ENCODE results near the gene PHOSPHO2.
A peak's percentile ranks its signal among the peaks of the same experiment; 100 is the strongest.

PHOSPHO2 gene

GRCh38 chr2:169664978-169665930, 29.0 kb upstream of the PHOSPHO2 start:
- H3K4me3 ChIP-seq (ENCODE audit: low read length) = no peak overlapping the region
- H3K36me3 ChIP-seq (ENCODE audit: control insufficient read depth, insufficient read depth, low read length, severe bottlenecking) = no peaks in the 10 kb centered on the region
- DNase-seq (ENCODE audit: low read depth) = peak; percentile 22
- H3K27me3 ChIP-seq (replicated peaks; ENCODE audit: control insufficient read depth, insufficient read depth, low read length) = peaks cover 3% of the 10 kb centered on the region
- H3K4me1 ChIP-seq (ENCODE audit: control insufficient read depth, insufficient read depth, low read length) = peaks cover 4% of the 10 kb centered on the region
- H3K9ac ChIP-seq (ENCODE audit: low read length) = no peak overlapping the region
- no peaks in the 10 kb centered on the region for H3K9me3 ChIP-seq (ENCODE audit: control insufficient read depth, low read length)

- Histone ChIP-seq H3K4me3 (ENCODE audit: low read length) (no peak overlapping the region), H3K36me3 (ENCODE audit: control insufficient read depth, insufficient read depth, low read length, severe bottlenecking) (no peaks in the 10 kb centered on the region), H3K9me3 (ENCODE audit: control insufficient read depth, low read length) (no peaks in the 10 kb centered on the region), H3K9ac (ENCODE audit: low read length) (no peak overlapping the region), H3K4me1 (ENCODE audit: control insufficient read depth, insufficient read depth, low read length) (peaks cover 4% of the 10 kb centered on the region), H3K27me3 (replicated peaks; ENCODE audit: control insufficient read depth, insufficient read depth, low read length) (peaks cover 3% of the 10 kb centered on the region)
- no peak for DNase-seq (ENCODE audit: low read depth)
These were observed 26.7 kb upstream of the PHOSPHO2 start for GRCh38 chr2:169667583-169667982.

DNA sequence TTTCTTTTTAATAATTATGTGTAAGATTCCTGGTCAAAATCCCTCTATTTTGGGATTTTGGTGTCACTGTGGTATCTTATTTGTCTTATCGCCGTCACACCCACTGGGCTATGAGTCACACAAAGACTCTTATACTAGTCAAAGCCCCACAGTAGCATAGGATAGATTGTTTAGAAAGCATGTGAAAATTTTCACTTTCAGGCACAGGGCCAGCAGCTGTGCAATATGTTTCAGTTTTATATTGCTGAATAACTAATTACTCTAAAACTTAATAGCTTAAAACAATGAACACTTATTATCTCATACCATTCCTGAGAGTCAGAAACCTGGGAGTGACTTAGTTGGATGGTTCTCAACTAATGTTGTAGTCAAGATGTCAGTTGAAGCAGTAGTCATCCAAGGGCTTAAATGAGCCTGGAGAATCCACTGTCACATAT, 24.0 kb upstream of the PHOSPHO2 start:
- H3K9me3 ChIP-seq (ENCODE audit: control insufficient read depth, low read length) = no peaks in the 10 kb centered on the region
- no peaks in the 10 kb centered on the region for H3K4me1 ChIP-seq (ENCODE audit: control insufficient read depth, insufficient read depth, low read length)
- H3K36me3 ChIP-seq (ENCODE audit: control insufficient read depth, insufficient read depth, low read length, severe bottlenecking) = no peaks in the 10 kb centered on the region
- H3K9ac ChIP-seq (ENCODE audit: low read length) = no peak overlapping the region
- peaks cover 3% of the 10 kb centered on the region for H3K27me3 ChIP-seq (replicated peaks; ENCODE audit: control insufficient read depth, insufficient read depth, low read length)
- no peak overlapping the region for H3K4me3 ChIP-seq (ENCODE audit: low read length)
- DNase-seq (ENCODE audit: low read depth) = no peak

DNA sequence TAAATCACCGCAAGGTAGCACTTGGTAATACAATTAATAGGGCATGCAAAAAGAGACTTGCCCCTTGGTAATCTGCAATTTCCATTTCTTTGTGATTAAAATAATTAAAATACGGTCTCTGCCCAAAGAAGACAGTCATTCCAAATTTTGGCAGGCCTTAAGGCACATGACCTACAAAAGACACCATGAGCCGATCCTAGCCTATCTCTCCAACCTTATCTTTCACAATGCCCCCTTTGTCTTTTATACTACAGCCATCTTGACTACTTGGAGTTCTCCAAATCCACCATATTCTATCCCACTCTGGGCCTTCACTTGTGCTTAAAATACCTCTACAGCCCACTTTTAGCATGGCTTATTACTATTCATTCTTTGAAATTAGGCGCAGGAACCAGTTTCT, 23.3 kb upstream of the PHOSPHO2 start:
- no peak overlapping the region for H3K9ac ChIP-seq (ENCODE audit: low read length)
- H3K9me3 ChIP-seq (ENCODE audit: control insufficient read depth, low read length) = no peaks in the 10 kb centered on the region
- peaks cover 3% of the 10 kb centered on the region for H3K27me3 ChIP-seq (replicated peaks; ENCODE audit: control insufficient read depth, insufficient read depth, low read length)
- no peak for DNase-seq (ENCODE audit: low read depth)
- H3K4me1 ChIP-seq (ENCODE audit: control insufficient read depth, insufficient read depth, low read length) = no peaks in the 10 kb centered on the region
- H3K4me3 ChIP-seq (ENCODE audit: low read length) = no peak overlapping the region
- H3K36me3 ChIP-seq (ENCODE audit: control insufficient read depth, insufficient read depth, low read length, severe bottlenecking) = no peaks in the 10 kb centered on the region

- Histone ChIP-seq H3K36me3 (ENCODE audit: control insufficient read depth, insufficient read depth, low read length, severe bottlenecking) (no peaks in the 10 kb centered on the region), H3K9ac (ENCODE audit: low read length) (no peak overlapping the region), H3K4me3 (ENCODE audit: low read length) (no peak overlapping the region), H3K9me3 (ENCODE audit: control insufficient read depth, low read length) (no peaks in the 10 kb centered on the region), H3K27me3 (replicated peaks; ENCODE audit: control insufficient read depth, insufficient read depth, low read length) (peaks cover 3% of the 10 kb centered on the region), H3K4me1 (ENCODE audit: control insufficient read depth, insufficient read depth, low read length) (no peaks in the 10 kb centered on the region)
- no peak for DNase-seq (ENCODE audit: low read depth)
These were observed 21.9 kb upstream of the PHOSPHO2 start for GRCh38 chr2:169672406-169672805.

DNA sequence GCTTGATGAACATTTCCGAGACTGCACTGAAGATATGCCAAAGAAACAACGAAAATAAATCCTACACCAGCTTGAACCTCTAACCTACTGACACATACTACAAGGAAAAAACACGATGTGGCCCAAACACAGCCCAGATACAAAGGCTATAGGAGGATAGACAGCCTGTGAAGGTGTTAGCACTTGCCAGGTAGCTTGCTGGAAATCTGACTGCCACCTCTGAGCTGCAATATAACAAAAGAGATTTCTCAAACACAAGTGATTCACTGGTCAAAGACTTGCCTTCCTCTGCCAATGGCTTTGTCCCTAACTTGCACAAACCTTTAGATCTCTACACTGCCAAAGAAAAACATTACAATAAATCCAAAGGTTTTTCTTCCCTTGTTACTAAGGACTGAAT, 21.2 kb upstream of the PHOSPHO2 start:
- Histone ChIP-seq H3K36me3 (ENCODE audit: control insufficient read depth, insufficient read depth, low read length, severe bottlenecking) (no peaks in the 10 kb centered on the region), H3K4me3 (ENCODE audit: low read length) (no peak overlapping the region), H3K4me1 (ENCODE audit: control insufficient read depth, insufficient read depth, low read length) (no peaks in the 10 kb centered on the region), H3K9ac (ENCODE audit: low read length) (no peak overlapping the region), H3K27me3 (replicated peaks; ENCODE audit: control insufficient read depth, insufficient read depth, low read length) (peaks cover 2% of the 10 kb centered on the region), H3K9me3 (ENCODE audit: control insufficient read depth, low read length) (no peaks in the 10 kb centered on the region)
- DNase-seq (ENCODE audit: low read depth) = no peak

DNA sequence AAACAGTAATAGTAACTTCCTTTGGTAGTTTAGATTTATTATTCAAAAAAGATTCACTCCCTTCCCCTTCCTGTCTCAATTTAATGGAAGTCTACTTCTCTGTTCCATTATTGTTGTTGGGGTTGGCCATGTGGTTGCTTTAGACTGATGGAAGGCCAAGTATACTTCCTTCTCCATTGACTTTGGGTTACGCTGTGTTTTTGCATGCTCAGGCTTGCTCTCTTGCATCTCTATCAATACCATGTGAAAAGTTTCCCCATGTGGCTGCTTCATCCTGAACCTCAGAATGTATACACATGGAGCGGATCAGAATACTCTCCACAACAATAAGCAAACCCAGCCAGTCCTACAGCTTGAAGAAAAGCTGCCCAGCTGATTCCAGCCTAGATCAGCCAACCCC, 20.3 kb upstream of the PHOSPHO2 start:
- H3K36me3 ChIP-seq (ENCODE audit: control insufficient read depth, insufficient read depth, low read length, severe bottlenecking) = no peaks in the 10 kb centered on the region
- H3K9ac ChIP-seq (ENCODE audit: low read length) = no peak overlapping the region
- H3K9me3 ChIP-seq (ENCODE audit: control insufficient read depth, low read length) = no peaks in the 10 kb centered on the region
- H3K27me3 ChIP-seq (replicated peaks; ENCODE audit: control insufficient read depth, insufficient read depth, low read length) = no peaks in the 10 kb centered on the region
- no peak for DNase-seq (ENCODE audit: low read depth)
- H3K4me3 ChIP-seq (ENCODE audit: low read length) = no peak overlapping the region
- no peaks in the 10 kb centered on the region for H3K4me1 ChIP-seq (ENCODE audit: control insufficient read depth, insufficient read depth, low read length)

GRCh38 chr2:169676357-169676756, 17.9 kb upstream of the PHOSPHO2 start:
- no peaks in the 10 kb centered on the region for H3K4me1 ChIP-seq (ENCODE audit: control insufficient read depth, insufficient read depth, low read length)
- no peak for DNase-seq (ENCODE audit: low read depth)
- no peaks in the 10 kb centered on the region for H3K36me3 ChIP-seq (ENCODE audit: control insufficient read depth, insufficient read depth, low read length, severe bottlenecking)
- H3K9ac ChIP-seq (ENCODE audit: low read length) = no peak overlapping the region
- H3K9me3 ChIP-seq (ENCODE audit: control insufficient read depth, low read length) = peaks cover 2% of the 10 kb centered on the region
- no peak overlapping the region for H3K4me3 ChIP-seq (ENCODE audit: low read length)
- H3K27me3 ChIP-seq (replicated peaks; ENCODE audit: control insufficient read depth, insufficient read depth, low read length) = no peaks in the 10 kb centered on the region

DNA sequence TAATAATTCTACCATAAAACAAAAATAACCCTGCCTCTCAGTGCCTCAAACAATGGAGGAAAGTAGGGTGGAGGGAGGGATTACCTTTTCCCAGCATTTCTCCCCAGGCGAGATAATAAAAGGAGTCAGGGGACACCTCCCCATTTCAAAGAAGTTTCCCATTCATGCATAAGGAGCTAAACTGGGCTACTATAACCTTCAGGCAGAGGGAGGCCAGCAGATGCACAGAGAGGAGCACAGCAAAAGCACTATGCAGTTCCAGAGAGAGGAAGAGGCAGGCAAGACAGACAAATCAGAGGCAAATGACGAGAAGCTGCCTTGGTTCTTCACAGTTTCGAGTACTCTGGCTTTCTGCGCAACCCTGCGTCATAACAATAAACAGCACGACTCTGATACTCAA, 17.4 kb upstream of the PHOSPHO2 start:
- Histone ChIP-seq H3K4me3 (ENCODE audit: low read length) (no peak overlapping the region), H3K9me3 (ENCODE audit: control insufficient read depth, low read length) (peaks cover 2% of the 10 kb centered on the region), H3K4me1 (ENCODE audit: control insufficient read depth, insufficient read depth, low read length) (no peaks in the 10 kb centered on the region), H3K36me3 (ENCODE audit: control insufficient read depth, insufficient read depth, low read length, severe bottlenecking) (no peaks in the 10 kb centered on the region), H3K27me3 (replicated peaks; ENCODE audit: control insufficient read depth, insufficient read depth, low read length) (no peaks in the 10 kb centered on the region), H3K9ac (ENCODE audit: low read length) (no peak overlapping the region)
- DNase-seq (ENCODE audit: low read depth) = no peak

- Histone ChIP-seq H3K27me3 (replicated peaks; ENCODE audit: control insufficient read depth, insufficient read depth, low read length) (no peaks in the 10 kb centered on the region), H3K36me3 (ENCODE audit: control insufficient read depth, insufficient read depth, low read length, severe bottlenecking) (no peaks in the 10 kb centered on the region), H3K9me3 (ENCODE audit: control insufficient read depth, low read length) (peaks cover 2% of the 10 kb centered on the region), H3K4me1 (ENCODE audit: control insufficient read depth, insufficient read depth, low read length) (no peaks in the 10 kb centered on the region), H3K9ac (ENCODE audit: low read length) (no peak overlapping the region), H3K4me3 (ENCODE audit: low read length) (no peak overlapping the region)
- DNase-seq (ENCODE audit: low read depth) = no peak
These were observed 11.2 kb upstream of the PHOSPHO2 start for GRCh38 chr2:169683054-169683424.

GRCh38 chr2:169683425-169684134, 10.7 kb upstream of the PHOSPHO2 start:
- Histone ChIP-seq H3K9ac (ENCODE audit: low read length) (no peak overlapping the region), H3K4me3 (ENCODE audit: low read length) (no peak overlapping the region), H3K9me3 (ENCODE audit: control insufficient read depth, low read length) (peaks cover 2% of the 10 kb centered on the region), H3K36me3 (ENCODE audit: control insufficient read depth, insufficient read depth, low read length, severe bottlenecking) (no peaks in the 10 kb centered on the region), H3K4me1 (ENCODE audit: control insufficient read depth, insufficient read depth, low read length) (no peaks in the 10 kb centered on the region), H3K27me3 (replicated peaks; ENCODE audit: control insufficient read depth, insufficient read depth, low read length) (no peaks in the 10 kb centered on the region)
- no peak for DNase-seq (ENCODE audit: low read depth)
